ENCODE results near the gene IFFO2. TPM values are rescaled to one million over a fixed set of nuclear protein-coding genes. Genes with fewer than 3 reads are reported as not detected.

Gene IFFO2
- total and polyA plus RNA-seq, 7 donors = 1.2 to 35.0 (median 8.6) TPM

- H3K27ac ChIP-seq = peak overlapping the region; percentile 61 to 72 (median 67)
- intact Hi-C loops (cut with DNase I) = no loop called here
- H3K4me1 ChIP-seq = peaks cover 0 to 82% (median 59%) of the 10 kb centered on the region in 4 donors
- H3K27me3 ChIP-seq = no peaks in the 10 kb centered on the region
- WGBS, 2 donors = 45 to 66% methylated on average over 16 of the region's 16 CpGs
- no peak overlapping the region for H3K4me3 ChIP-seq
- TF ChIP-seq POLR2AphosphoS5 (IDR thresholded peaks at IDR 0.05) (no peak), POLR2A (IDR thresholded peaks at IDR 0.05) (no peak), EP300 (IDR thresholded peaks at IDR 0.05) (no peak), CTCF (IDR thresholded peaks at IDR 0.05) (no peak)
- no peaks in the 10 kb centered on the region for H3K36me3 ChIP-seq
- no peaks in the 10 kb centered on the region for H3K9me3 ChIP-seq
- DNase-seq = no peak
These were observed 29.3 kb downstream of the IFFO2 start for GRCh38 chr1:18927082-18927653.

- WGBS, 2 donors = 35 to 78% methylated on average over 13 of the region's 13 CpGs
- Histone ChIP-seq H3K4me1 (peaks cover 0 to 82% (median 63%) of the 10 kb centered on the region in 4 donors), H3K4me3 (no peak overlapping the region), H3K27me3 (no peaks in the 10 kb centered on the region), H3K36me3 (no peaks in the 10 kb centered on the region), H3K9me3 (no peaks in the 10 kb centered on the region), H3K27ac (peak overlapping the region; percentile 61 to 72 (median 67))
- intact Hi-C loops (cut with DNase I) = no loop called here
- peak; percentile 84 for DNase-seq
- TF ChIP-seq CTCF (IDR thresholded peaks at IDR 0.05) (no peak), POLR2AphosphoS5 (IDR thresholded peaks at IDR 0.05) (peak in 1 of 4 donors; percentile 10)
These were observed 30.0 kb downstream of the IFFO2 start for GRCh38 chr1:18926315-18927081.

GRCh38 chr1:18925279-18925678, 31.2 kb downstream of the IFFO2 start:
- H3K27me3 ChIP-seq = no peaks in the 10 kb centered on the region
- H3K4me3 ChIP-seq = no peak overlapping the region
- intact Hi-C loops (cut with DNase I) = loop anchor here (2.0 kb wide), 1 partner anchor 16 kb away; no protein-coding TSS in a partner anchor
- H3K36me3 ChIP-seq = peaks cover 0 to 6% (median 2%) of the 10 kb centered on the region in 4 donors
- TF ChIP-seq CTCF (IDR thresholded peaks at IDR 0.05) (no peak), EP300 (IDR thresholded peaks at IDR 0.05) (no peak), POLR2A (IDR thresholded peaks at IDR 0.05) (no peak), POLR2AphosphoS5 (IDR thresholded peaks at IDR 0.05) (no peak)
- no peaks in the 10 kb centered on the region for H3K9me3 ChIP-seq
- peak overlapping the region in 2 of 4 donors; percentile 94 to 98 for H3K27ac ChIP-seq
- peaks cover 0 to 89% (median 69%) of the 10 kb centered on the region in 4 donors for H3K4me1 ChIP-seq
- 93 to 95% methylated on average over 9 of the region's 9 CpGs for WGBS, 2 donors
- no peak for DNase-seq

- DNase-seq = no peak
- Histone ChIP-seq H3K9me3 (no peaks in the 10 kb centered on the region), H3K36me3 (peaks cover 0 to 15% (median 3%) of the 10 kb centered on the region in 4 donors), H3K27ac (peak overlapping the region; percentile 92 to 98 (median 93)), H3K4me1 (peaks cover 0 to 79% (median 69%) of the 10 kb centered on the region in 4 donors), H3K4me3 (no peak overlapping the region), H3K27me3 (no peaks in the 10 kb centered on the region)
- 58 to 80% methylated on average over 11 of the region's 11 CpGs for WGBS, 2 donors
- TF ChIP-seq CTCF (IDR thresholded peaks at IDR 0.05) (no peak), POLR2AphosphoS5 (IDR thresholded peaks at IDR 0.05) (no peak), EP300 (IDR thresholded peaks at IDR 0.05) (no peak), POLR2A (IDR thresholded peaks at IDR 0.05) (no peak)
- intact Hi-C loops (cut with DNase I) = loop anchor here (2.0 to 5.0 kb wide), 2 partner anchors 17 to 148 kb away; no protein-coding TSS in a partner anchor
These were observed 32.2 kb downstream of the IFFO2 start for GRCh38 chr1:18924221-18924691.
